ENCODE data around the gene ACTL6B. TPM values are rescaled to one million over a fixed set of nuclear protein-coding genes. Genes with fewer than 3 reads are reported as not detected.
A peak's percentile ranks its signal among the peaks of the same experiment; 100 is the strongest.

ACTL6B gene
- total RNA-seq, 1 experiment from 2014 or later: not detected

DNA sequence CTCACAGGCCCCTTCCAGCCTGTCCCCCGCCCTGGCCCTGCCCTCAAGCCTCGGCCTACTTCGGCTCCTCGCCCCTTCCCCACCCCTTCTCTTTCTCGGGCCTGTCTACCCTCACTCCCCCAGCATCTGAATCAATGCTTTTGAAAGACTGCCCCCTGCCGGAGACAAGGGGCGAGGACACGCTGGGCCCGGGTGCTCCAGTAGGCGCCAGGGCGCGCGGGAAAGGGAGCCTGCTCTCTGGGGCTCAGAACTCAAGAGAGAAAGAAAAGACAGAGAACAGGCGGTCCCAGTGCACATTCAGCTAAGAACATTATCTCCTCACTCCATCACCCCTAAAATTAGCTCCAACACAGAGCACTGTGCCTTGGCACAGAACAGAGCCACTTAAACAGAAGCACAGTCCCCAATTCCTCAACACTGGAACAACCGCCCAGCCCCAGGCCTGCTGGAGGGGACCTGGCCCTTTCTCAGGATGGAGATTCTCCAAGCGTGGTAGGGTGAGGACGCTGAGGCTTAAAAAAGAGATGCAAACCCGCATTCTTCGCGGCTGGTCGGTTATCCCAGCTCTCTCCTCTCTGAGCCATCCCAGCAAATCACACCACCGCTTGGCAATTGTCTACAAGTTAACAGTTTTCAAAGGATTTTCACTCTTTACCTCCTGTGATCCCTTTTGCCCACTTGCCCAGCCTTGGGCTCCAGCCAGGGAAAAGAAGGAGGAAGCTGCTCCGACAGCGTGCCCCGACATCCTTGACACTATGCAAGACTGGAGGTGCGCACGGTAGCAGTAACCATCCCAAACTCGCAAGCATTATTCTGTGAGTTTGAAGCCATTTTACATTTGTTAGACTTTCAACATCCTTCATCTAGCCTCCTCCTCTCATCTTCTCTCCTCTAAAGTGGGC lies 35.7 kb upstream of the ACTL6B start:
- intact Hi-C loops (cut with micrococcal nuclease): loop anchor here (2.0 to 5.0 kb wide), 2 partner anchors 87 to 105 kb away; partner anchors contain the start of genes FBXO24 and LRCH4
- peak; percentile 75 for ATAC-seq
- peaks cover 5% of the 10 kb centered on the region for H4K20me1 ChIP-seq (ENCODE audit: low read length)
- H3K4me1 ChIP-seq (ENCODE audit: insufficient read depth, low read length): peaks cover 12% of the 10 kb centered on the region
- peak; percentile 78 for DNase-seq
- H3K9me3 ChIP-seq (ENCODE audit: low read length): no peaks in the 10 kb centered on the region
- ChIA-PET CTCF (interaction anchor here (0.5 to 1.4 kb wide), 4 partner anchors 14 to 126 kb away, joined by 4 to 15 read pairs (median 8); no protein-coding TSS in a partner anchor), POLR2A (ENCODE audit: unreplicated experiment) (interaction anchor here (0.7 kb wide), 1 partner anchor 19 kb away, joined by 6 read pairs; the partner anchor contains the start of gene GNB2)
- peak overlapping the region; percentile 91 for H3K9ac ChIP-seq (ENCODE audit: low read length)
- no peaks in the 10 kb centered on the region for H3K9me2 ChIP-seq (replicated peaks; ENCODE audit: low read length)
- TF ChIP-seq EZH2 (IDR thresholded peaks at IDR 0.05; ENCODE audit: low read length, unreplicated experiment): no peak
- TF ChIP-seq, protein P1, sequence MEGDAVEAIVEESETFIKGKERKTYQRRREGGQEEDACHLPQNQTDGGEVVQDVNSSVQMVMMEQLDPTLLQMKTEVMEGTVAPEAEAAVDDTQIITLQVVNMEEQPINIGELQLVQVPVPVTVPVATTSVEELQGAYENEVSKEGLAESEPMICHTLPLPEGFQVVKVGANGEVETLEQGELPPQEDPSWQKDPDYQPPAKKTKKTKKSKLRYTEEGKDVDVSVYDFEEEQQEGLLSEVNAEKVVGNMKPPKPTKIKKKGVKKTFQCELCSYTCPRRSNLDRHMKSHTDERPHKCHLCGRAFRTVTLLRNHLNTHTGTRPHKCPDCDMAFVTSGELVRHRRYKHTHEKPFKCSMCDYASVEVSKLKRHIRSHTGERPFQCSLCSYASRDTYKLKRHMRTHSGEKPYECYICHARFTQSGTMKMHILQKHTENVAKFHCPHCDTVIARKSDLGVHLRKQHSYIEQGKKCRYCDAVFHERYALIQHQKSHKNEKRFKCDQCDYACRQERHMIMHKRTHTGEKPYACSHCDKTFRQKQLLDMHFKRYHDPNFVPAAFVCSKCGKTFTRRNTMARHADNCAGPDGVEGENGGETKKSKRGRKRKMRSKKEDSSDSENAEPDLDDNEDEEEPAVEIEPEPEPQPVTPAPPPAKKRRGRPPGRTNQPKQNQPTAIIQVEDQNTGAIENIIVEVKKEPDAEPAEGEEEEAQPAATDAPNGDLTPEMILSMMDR (conservative IDR thresholded peaks at IDR 0.05; ENCODE audit: low read depth, low read length): peak; percentile 94
- no peak for TF ChIP-seq EZH2phosphoT487 (IDR thresholded peaks at IDR 0.05; ENCODE audit: borderline replicate concordance, low read length)
- H3K4me3 ChIP-seq (ENCODE audit: low read length): peak overlapping the region; percentile 96
- no peak overlapping the region for H2AFZ ChIP-seq (ENCODE audit: low read length)
- peaks cover 54% of the 10 kb centered on the region for H3K79me2 ChIP-seq (ENCODE audit: low read length)
- H3F3A ChIP-seq (ENCODE audit: low read length, unreplicated experiment): no peaks in the 10 kb centered on the region
- H3K27me3 ChIP-seq (ENCODE audit: low read length): no peaks in the 10 kb centered on the region
- BruUV-seq (replicated peaks): no TSS peak
- peaks cover 4% of the 10 kb centered on the region for H3K36me3 ChIP-seq (ENCODE audit: low read depth, low read length)
- no peak overlapping the region for H3K27ac ChIP-seq (ENCODE audit: low read length)
- H3K4me2 ChIP-seq (ENCODE audit: low read length): peak overlapping the region; percentile 90

DNA sequence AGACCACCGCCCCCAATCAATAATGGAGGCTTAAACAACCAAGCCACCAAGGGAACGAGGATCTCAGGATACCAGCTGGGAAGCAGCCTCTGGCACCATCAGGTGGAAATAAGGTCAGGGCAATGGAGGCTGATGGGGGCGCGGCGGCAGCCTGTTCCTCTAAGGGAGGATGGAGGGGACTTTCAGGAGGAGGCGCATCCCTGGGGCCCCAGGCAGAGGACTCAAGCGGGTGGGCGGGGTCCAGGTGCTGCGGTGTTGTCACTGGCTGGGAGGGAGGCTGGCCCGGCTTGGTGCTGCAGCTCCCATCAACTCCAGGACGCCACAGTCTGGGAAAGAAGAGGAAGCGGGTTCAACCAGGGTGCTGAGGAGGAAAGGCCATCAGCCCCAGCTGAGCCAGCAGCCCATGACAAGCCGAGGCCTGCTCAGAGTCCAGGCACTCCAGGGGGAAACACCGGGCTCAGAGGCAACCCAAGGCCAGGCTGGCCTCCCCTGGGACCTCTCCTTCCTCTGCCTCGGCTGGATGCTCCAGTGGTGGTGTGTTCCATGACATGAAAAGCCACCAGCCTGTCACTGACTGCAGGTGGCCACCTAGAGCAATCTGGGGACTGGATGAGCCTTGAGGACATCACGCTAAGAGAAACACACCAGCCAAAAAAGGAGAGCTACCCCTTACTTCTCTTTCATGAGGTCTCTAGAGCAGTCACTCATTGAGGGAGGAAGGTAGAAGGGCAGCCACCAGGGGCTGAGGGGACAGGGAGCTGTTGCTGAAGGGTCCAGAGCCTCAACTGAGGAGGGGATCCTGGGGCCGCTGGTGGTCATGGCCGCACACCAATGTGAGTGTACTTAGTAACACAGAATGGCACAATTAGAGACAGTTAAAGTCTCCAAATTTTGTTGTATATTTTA lies 33.2 kb upstream of the ACTL6B start:
- DNase-seq (no peak), ATAC-seq (no peak)
- H3K4me3 ChIP-seq (ENCODE audit: low read length): no peak overlapping the region
- no peak overlapping the region for H2AFZ ChIP-seq (ENCODE audit: low read length)
- H3K79me2 ChIP-seq (ENCODE audit: low read length): peaks cover 54% of the 10 kb centered on the region
- H3K9ac ChIP-seq (ENCODE audit: low read length): no peak overlapping the region
- H3K4me2 ChIP-seq (ENCODE audit: low read length): no peak overlapping the region
- H3K36me3 ChIP-seq (ENCODE audit: low read depth, low read length): peaks cover 5% of the 10 kb centered on the region
- no peak overlapping the region for H3K27ac ChIP-seq (ENCODE audit: low read length)
- H3K27me3 ChIP-seq (ENCODE audit: low read length): no peaks in the 10 kb centered on the region
- no peaks in the 10 kb centered on the region for H3F3A ChIP-seq (ENCODE audit: low read length, unreplicated experiment)
- no peaks in the 10 kb centered on the region for H3K9me2 ChIP-seq (replicated peaks; ENCODE audit: low read length)
- no peak for TF ChIP-seq EZH2phosphoT487 (IDR thresholded peaks at IDR 0.05; ENCODE audit: borderline replicate concordance, low read length)
- TF ChIP-seq, protein P1 (conservative IDR thresholded peaks at IDR 0.05; ENCODE audit: low read depth, low read length): no peak
- TF ChIP-seq EZH2 (IDR thresholded peaks at IDR 0.05; ENCODE audit: low read length, unreplicated experiment): no peak
- POLR2A ChIA-PET (ENCODE audit: unreplicated experiment): no interaction called here
- CTCF ChIA-PET: no interaction called here
- intact Hi-C loops (cut with micrococcal nuclease): loop anchor here (2.0 to 5.0 kb wide), 2 partner anchors 85 to 102 kb away; partner anchors contain the start of genes FBXO24 and LRCH4
- H3K4me1 ChIP-seq (ENCODE audit: insufficient read depth, low read length): peaks cover 12% of the 10 kb centered on the region
- no TSS peak for BruUV-seq (replicated peaks)
- H4K20me1 ChIP-seq (ENCODE audit: low read length): peaks cover 5% of the 10 kb centered on the region
- H3K9me3 ChIP-seq (ENCODE audit: low read length): no peaks in the 10 kb centered on the region

Measured in PC-3 (cell line).